GM13976 (cell line): ENCODE measurements around the gene AGR3.

Source experiments
- DNase-seq: peaks from one replicate; pipeline ENCODE4 v3.0.0; 2012; ENCODE audit warnings: low spot score
- CTCF ChIP-seq: IDR thresholded peaks from 2 replicates; pipeline ENCODE4 v1.5.1; 2012; ENCODE audit warnings: borderline replicate concordance, mild to moderate bottlenecking; ENCODE audit not compliant: insufficient read depth; ENCODE audit errors: extremely low read depth, missing control alignments, control extremely low read depth
- in situ Hi-C: fragments of 300-500 bp; cut with MboI; formaldehyde crosslinking; loops from one replicate; pipeline ENCODE4 v1.12.0; 2022; ENCODE audit warnings: low sequenced_read_pairs, mixed read lengths, inconsistent platforms; ENCODE audit not compliant: unreplicated experiment

AGR3 gene

GRCh38 chr7:16881844-16882243 is at the start of gene AGR3:
AGR3 (minus strand) TSS chr7:16881983; CDS start chr7:16878618, 3,365 bp downstream.
- in situ Hi-C loops, result no loop called here
- no peak for DNase-seq
- TF ChIP-seq CTCF, result no peak

- in situ Hi-C loops, result no loop called here
- DNase-seq, result no peak
- TF ChIP-seq CTCF, result no peak
These were observed 49.2 kb upstream of the AGR3 start for GRCh38 chr7:16930946-16931345.

- DNase-seq, result no peak
- TF ChIP-seq CTCF, result no peak
- in situ Hi-C loops, result no loop called here
These were observed 47.5 kb upstream of the AGR3 start for GRCh38 chr7:16929146-16929762.

GRCh38 chr7:16926861-16927260 is 45.1 kb upstream of the AGR3 start:
- TF ChIP-seq CTCF, result no peak
- in situ Hi-C loops, result no loop called here

GRCh38 chr7:16926283-16926682 is 44.5 kb upstream of the AGR3 start:
- in situ Hi-C loops, result no loop called here
- TF ChIP-seq CTCF, result peak; percentile 35
- no peak for DNase-seq

More at GRCh38 chr7:16926861-16927260, 45.1 kb upstream of the AGR3 start:
- DNase-seq, result no peak

GRCh38 chr7:16925609-16926008 is 43.8 kb upstream of the AGR3 start:
- DNase-seq, result no peak
- in situ Hi-C loops, result no loop called here
- TF ChIP-seq CTCF, result no peak
